H9 (cell line): ENCODE results near the gene NKAPL. TPM values are rescaled to one million over a fixed set of nuclear protein-coding genes. Genes with fewer than 3 reads are reported as not detected.

Experiments used
- DNase-seq: peaks from one replicate; pipeline ENCODE4 v3.0.0-alpha.2; 2017
- H2AFZ ChIP-seq: one replicate; pipeline ENCODE4 v1.6.1; 2013; ENCODE audit warnings: mild to moderate bottlenecking, low read length, control low read depth, moderate library complexity
- H2AK5ac ChIP-seq: 2 replicates; pipeline ENCODE4 v1.6.1; 2013; ENCODE audit warnings: low read length, control low read depth, mixed read lengths; ENCODE audit not compliant: insufficient read length
- H2BK120ac ChIP-seq: one replicate; pipeline ENCODE4 v1.6.1; 2013; ENCODE audit warnings: low read depth, mild to moderate bottlenecking, low read length, control low read depth, inconsistent platforms; ENCODE audit not compliant: poor library complexity, severe bottlenecking
- H2BK12ac ChIP-seq: 2 replicates; pipeline ENCODE4 v1.6.1; 2013; ENCODE audit warnings: low read length, control low read depth, mixed read lengths, low read depth; ENCODE audit not compliant: insufficient read length
- H2BK15ac ChIP-seq: 2 replicates; pipeline ENCODE4 v1.6.1; 2013; ENCODE audit warnings: low read depth, low read length, control low read depth
- H2BK20ac ChIP-seq: one replicate; pipeline ENCODE4 v1.6.1; 2013; ENCODE audit warnings: low read depth, mild to moderate bottlenecking, low read length, control low read depth, inconsistent platforms; ENCODE audit not compliant: poor library complexity, severe bottlenecking
- H2BK5ac ChIP-seq: 2 replicates; pipeline ENCODE4 v1.6.1; 2013; ENCODE audit warnings: low read length, control low read depth, mixed read lengths; ENCODE audit not compliant: insufficient read length
- H3K14ac ChIP-seq: 2 replicates; pipeline ENCODE4 v1.6.1; 2013; ENCODE audit warnings: low read length, control low read depth; ENCODE audit not compliant: insufficient read depth
- H3K18ac ChIP-seq: 2 replicates; pipeline ENCODE4 v1.6.1; 2013; ENCODE audit warnings: low read depth, mild to moderate bottlenecking, mixed read lengths, low read length, control low read depth; ENCODE audit not compliant: insufficient read length
- H3K23ac ChIP-seq: 2 replicates; pipeline ENCODE4 v1.6.1; 2013; ENCODE audit warnings: low read length, control low read depth, mixed read lengths, low read depth; ENCODE audit not compliant: insufficient read length
- H3K23me2 ChIP-seq: 2 replicates; pipeline ENCODE4 v1.6.1; 2013; ENCODE audit warnings: low read depth, mild to moderate bottlenecking, mixed read lengths, low read length, control low read depth; ENCODE audit not compliant: insufficient read length, poor library complexity, severe bottlenecking
- H3K27ac ChIP-seq: 2 replicates; pipeline ENCODE4 v1.5.1; 2013; ENCODE audit warnings: low read length, control low read depth, mixed read lengths, low read depth; ENCODE audit not compliant: insufficient read length
- H3K27me3 ChIP-seq: 2 replicates; pipeline ENCODE4 v1.6.1; 2013; ENCODE audit warnings: low read length, control low read depth, inconsistent platforms; ENCODE audit not compliant: insufficient read depth
- H3K4ac ChIP-seq: 2 replicates; pipeline ENCODE4 v1.6.1; 2013; ENCODE audit warnings: low read depth, mild to moderate bottlenecking, control low read depth, inconsistent platforms, low read length, moderate library complexity
- H3K4me1 ChIP-seq: 2 replicates; pipeline ENCODE4 v1.6.1; 2013; ENCODE audit warnings: low read length, control low read depth, inconsistent platforms; ENCODE audit not compliant: insufficient read depth
- H3K4me2 ChIP-seq: 2 replicates; pipeline ENCODE4 v1.6.1; 2013; ENCODE audit warnings: low read length, control low read depth, mixed read lengths; ENCODE audit not compliant: insufficient read length, insufficient read depth
- H3K56ac ChIP-seq: 2 replicates; pipeline ENCODE4 v1.6.1; 2013; ENCODE audit warnings: low read depth, mild to moderate bottlenecking, mixed read lengths, low read length, control low read depth; ENCODE audit not compliant: insufficient read length
- H3K79me1 ChIP-seq: 2 replicates; pipeline ENCODE4 v1.6.1; 2013; ENCODE audit warnings: low read depth, mild to moderate bottlenecking, moderate library complexity, low read length, control low read depth, inconsistent platforms; ENCODE audit not compliant: insufficient read depth, poor library complexity, severe bottlenecking
- H3K79me2 ChIP-seq: 2 replicates; pipeline ENCODE4 v1.6.1; 2013; ENCODE audit warnings: low read length, control low read depth, inconsistent platforms; ENCODE audit not compliant: insufficient read depth
- H3K9ac ChIP-seq: 2 replicates; pipeline ENCODE4 v1.6.1; 2013; ENCODE audit warnings: low read length, control low read depth, mixed read lengths; ENCODE audit not compliant: insufficient read length; ENCODE audit errors: extremely low read depth
- H3K9me3 ChIP-seq: one replicate; pipeline ENCODE4 v1.6.1; 2013; ENCODE audit warnings: low read depth, low read length, inconsistent platforms; ENCODE audit not compliant: control insufficient read depth
- H3T11ph ChIP-seq: one replicate; pipeline ENCODE4 v1.6.1; 2013; ENCODE audit warnings: mild to moderate bottlenecking, low read length, control low read depth, inconsistent platforms
- H4K20me1 ChIP-seq: one replicate; pipeline ENCODE4 v1.6.1; 2013; ENCODE audit not compliant: control insufficient read depth, insufficient read length, insufficient read depth
- H4K5ac ChIP-seq: 2 replicates; pipeline ENCODE4 v1.6.1; 2013; ENCODE audit warnings: low read depth, mild to moderate bottlenecking, mixed read lengths, low read length, control low read depth; ENCODE audit not compliant: insufficient read length
- H4K8ac ChIP-seq: replicated peaks from 2 replicates; pipeline ENCODE4 v1.6.1; 2013; ENCODE audit warnings: low read length, control low read depth, mixed read lengths, low read depth; ENCODE audit not compliant: insufficient read length
- H4K91ac ChIP-seq: 2 replicates; pipeline ENCODE4 v1.6.1; 2013; ENCODE audit warnings: low read depth, mild to moderate bottlenecking, moderate library complexity, mixed read lengths, low read length, control low read depth; ENCODE audit not compliant: insufficient read length
- H3K27ac Mint-ChIP-seq, 3 experiments: 2 replicates in 2 of 3; 3 replicates in 1 of 3; pipeline ENCODE4 v1.8.0; 2020 to 2021; ENCODE audit warnings: mixed read lengths in 3 of 3, mild to moderate bottlenecking in 1 of 3, moderate library complexity in 1 of 3
- H3K27me3 Mint-ChIP-seq: 2 replicates; pipeline ENCODE4 v1.8.0; 2021; ENCODE audit warnings: low read depth, mild to moderate bottlenecking, moderate library complexity, mixed read lengths
- H3K36me3 Mint-ChIP-seq, 3 experiments: 2 replicates in 2 of 3; 3 replicates in 1 of 3; pipeline ENCODE4 v1.8.0; 2020 to 2021; ENCODE audit warnings: low read depth in 3 of 3, mixed read lengths in 3 of 3; ENCODE audit not compliant: insufficient read depth in 1 of 3
- H3K4me1 Mint-ChIP-seq, 2 experiments: 2 replicates each; pipeline ENCODE4 v1.8.0; 2020; ENCODE audit warnings: mixed read lengths in 2 of 2
- H3K4me3 Mint-ChIP-seq, 2 experiments: 2 replicates in 1 of 2; 3 replicates in 1 of 2; pipeline ENCODE4 v1.8.0; 2020 to 2021; ENCODE audit warnings: mild to moderate bottlenecking in 2 of 2, mixed read lengths in 2 of 2, moderate library complexity in 1 of 2
- H3K9me3 Mint-ChIP-seq, 2 experiments: 2 replicates in 1 of 2; 3 replicates in 1 of 2; pipeline ENCODE4 v1.8.0; 2020; ENCODE audit warnings: mild to moderate bottlenecking in 2 of 2, mixed read lengths in 2 of 2, moderate library complexity in 1 of 2
- CTCF ChIP-seq: fragments of 200-600 bp; sonication (generic); conservative IDR thresholded peaks from 3 replicates; pipeline ENCODE4 v1.8.0; 2021; ENCODE audit warnings: antibody characterized with exemption, mild to moderate bottlenecking
- WGBS: extraction: QIAGEN DNeasy Blood & Tissue Kit; methylation state at CpG from one replicate; pipeline ENCODE4 v1.1.7; 2013; ENCODE audit warnings: missing lambda C conversion rate, low lambda C conversion rate, mixed read lengths; ENCODE audit not compliant: insufficient read length; ENCODE audit errors: extremely low coverage; 5-methylcytosine and 5-hydroxymethylcytosine counted together
- total RNA-seq: library from RNA; stranded (reverse); gene quantifications from 2 replicates; pipeline ENCODE4 v1.2.1, GENCODE V29; 2021

Gene NKAPL
- total RNA-seq, 1 experiment from 2014 or later: not detected

GRCh38 chr6:28266962-28267694 is 8.0 kb downstream of the NKAPL start, which contains the start of gene ZSCAN26:
TSS of gene ZSCAN26 (plus strand) at chr6:28267143. CDS start at chr6:28271920, 4,777 bp downstream.
- no peaks in the 10 kb centered on the region for H3K9me3 ChIP-seq
- H3K79me2 ChIP-seq: no peaks in the 10 kb centered on the region; the same call in 1 of the 2 replicates
- H2BK12ac ChIP-seq: no peak within 1 kb of the TSS
- H3K4me1 Mint-ChIP-seq: peaks cover 0 to 3% of the 10 kb centered on the region in 2 experiments; a peak in 2 of 4 replicates
- H2AFZ ChIP-seq: peak within 1 kb of the TSS; percentile 90
- H3K4me2 ChIP-seq: peak within 1 kb of the TSS; percentile 66
- no peak within 1 kb of the TSS for H4K5ac ChIP-seq
- no peak within 1 kb of the TSS for H4K8ac ChIP-seq
- H3K23me2 ChIP-seq: peaks cover 4% of the 10 kb centered on the region
- no peak within 1 kb of the TSS for H3K23ac ChIP-seq
- TF ChIP-seq CTCF: no peak
- peak; percentile 85 for DNase-seq
- no peak within 1 kb of the TSS for H2BK120ac ChIP-seq
- no peak within 1 kb of the TSS for H3T11ph ChIP-seq
- no peak within 1 kb of the TSS for H2BK15ac ChIP-seq
- no peak within 1 kb of the TSS for H3K4me3 Mint-ChIP-seq
- H2BK5ac ChIP-seq: no peak within 1 kb of the TSS
- peak within 1 kb of the TSS; percentile 48 for H3K27ac ChIP-seq
- H3K27ac Mint-ChIP-seq: no peak within 1 kb of the TSS; a peak in 1 of 7 replicates
- no peaks in the 10 kb centered on the region for H4K20me1 ChIP-seq
- peak within 1 kb of the TSS; percentile 14; the same call in 1 of the 2 replicates for H3K14ac ChIP-seq
- H3K36me3 Mint-ChIP-seq: peaks cover 0 to 3% (median 2%) of the 10 kb centered on the region in 3 experiments; a peak in 3 of 7 replicates
- no peaks in the 10 kb centered on the region for H3K9me3 Mint-ChIP-seq
- H3K27me3 ChIP-seq: no peaks in the 10 kb centered on the region
- peak within 1 kb of the TSS; percentile 13 for H3K18ac ChIP-seq
- no peak within 1 kb of the TSS for H3K4ac ChIP-seq
- H3K4me1 ChIP-seq: no peaks in the 10 kb centered on the region
- peak within 1 kb of the TSS; percentile 54 for H3K9ac ChIP-seq
- no peaks in the 10 kb centered on the region for H3K79me1 ChIP-seq
- H2AK5ac ChIP-seq: no peak within 1 kb of the TSS
- H3K27me3 Mint-ChIP-seq: peaks cover 5% of the 10 kb centered on the region
- H3K56ac ChIP-seq: no peak within 1 kb of the TSS
- no peak within 1 kb of the TSS for H4K91ac ChIP-seq
- no peak within 1 kb of the TSS for H2BK20ac ChIP-seq
- no CpG with 5 or more reads among the region's 32 CpGs for WGBS
